ENCODE data around the gene CFAP251.
"Not testable (repeated sequence)": the region's sequence is repeated elsewhere in the genome, so short reads cannot be mapped to it uniquely, and the experiment has no call there.

Gene CFAP251

GRCh38 chr12:121974026-121974985 lies 55.9 kb downstream of the CFAP251 start:
- DNase-seq (ENCODE audit: low spot score) = no peak

- DNase-seq (ENCODE audit: low spot score) = no peak
These were observed 56.6 kb downstream of the CFAP251 start for GRCh38 chr12:121975021-121975420.

- DNase-seq (ENCODE audit: low spot score) = no peak
These were observed 58.6 kb downstream of the CFAP251 start for GRCh38 chr12:121976950-121977349.

GRCh38 chr12:121980191-121980891 lies 61.9 kb downstream of the CFAP251 start:
- no peak for DNase-seq (ENCODE audit: low spot score)

GRCh38 chr12:121980892-121981272 lies 62.5 kb downstream of the CFAP251 start:
- DNase-seq (ENCODE audit: low spot score) = no peak

- DNase-seq (ENCODE audit: low spot score) = no peak
These were observed 63.1 kb downstream of the CFAP251 start for GRCh38 chr12:121981456-121981855.

GRCh38 chr12:121982950-121983349 lies 64.6 kb downstream of the CFAP251 start:
- no peak for DNase-seq (ENCODE audit: low spot score)

- no peak for DNase-seq (ENCODE audit: low spot score)
These were observed 65.3 kb downstream of the CFAP251 start for GRCh38 chr12:121983536-121984210.

- DNase-seq (ENCODE audit: low spot score) = no peak
These were observed 68.3 kb downstream of the CFAP251 start for GRCh38 chr12:121986489-121987245.

- DNase-seq (ENCODE audit: low spot score) = not testable (repeated sequence)
These were observed 70.1 kb downstream of the CFAP251 start for GRCh38 chr12:121988519-121988918.

- DNase-seq (ENCODE audit: low spot score) = no peak
These were observed 71.1 kb downstream of the CFAP251 start for GRCh38 chr12:121989276-121990113.

- DNase-seq (ENCODE audit: low spot score) = no peak
These were observed 71.8 kb downstream of the CFAP251 start for GRCh38 chr12:121990114-121990647.

GRCh38 chr12:121990692-121991603 lies 72.6 kb downstream of the CFAP251 start:
- DNase-seq (ENCODE audit: low spot score) = no peak

GRCh38 chr12:121992059-121992879 lies 73.9 kb downstream of the CFAP251 start:
- no peak for DNase-seq (ENCODE audit: low spot score)

- no peak for DNase-seq (ENCODE audit: low spot score)
These were observed 77.9 kb downstream of the CFAP251 start for GRCh38 chr12:121996050-121996944.

GRCh38 chr12:121996945-121997612 lies 78.7 kb downstream of the CFAP251 start:
- no peak for DNase-seq (ENCODE audit: low spot score)
